ENCODE data around the gene MAGEB17.
"Not testable (repeated sequence)": the region's sequence is repeated elsewhere in the genome, so short reads cannot be mapped to it uniquely, and the experiment has no call there.

MAGEB17 gene, protein sequence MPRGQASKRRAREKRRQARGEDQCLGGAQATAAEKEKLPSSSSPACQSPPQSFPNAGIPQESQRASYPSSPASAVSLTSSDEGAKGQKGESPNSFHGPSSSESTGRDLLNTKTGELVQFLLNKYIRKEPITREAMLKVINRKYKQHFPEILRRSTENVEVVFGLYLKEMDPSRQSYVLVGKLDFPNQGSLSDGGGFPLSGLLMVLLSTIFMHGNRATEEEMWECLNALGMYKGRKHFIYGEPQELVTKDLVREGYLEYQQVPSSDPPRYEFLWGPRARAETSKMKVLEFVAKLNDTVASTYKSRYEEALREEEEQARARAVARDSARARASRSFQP

DNA sequence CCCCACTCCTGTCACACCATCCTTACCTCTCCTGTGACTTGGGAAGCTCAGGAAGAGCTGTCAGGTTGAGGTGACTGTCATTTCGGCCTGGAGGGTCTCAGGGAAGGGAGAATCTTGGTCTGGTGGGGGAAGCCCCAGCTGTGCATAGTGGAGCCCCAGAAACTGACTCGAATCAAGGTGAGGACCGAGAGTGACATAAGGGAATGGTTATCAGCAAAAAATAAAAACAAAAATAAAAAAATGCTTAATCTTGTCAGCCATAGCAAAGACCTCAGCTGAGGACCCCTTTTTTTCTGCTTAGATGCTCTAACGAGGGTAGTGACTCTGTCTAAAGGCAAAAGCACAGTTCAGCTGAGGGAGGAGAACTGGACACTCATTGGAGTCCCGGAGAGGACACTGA lies at the start of gene MAGEB17:
TSS of gene MAGEB17 (plus strand) at position 301 of the 400 bp plus-strand sequence. CDS start 2,902 bp downstream, outside the sequence.
- no peak for DNase-seq

DNA sequence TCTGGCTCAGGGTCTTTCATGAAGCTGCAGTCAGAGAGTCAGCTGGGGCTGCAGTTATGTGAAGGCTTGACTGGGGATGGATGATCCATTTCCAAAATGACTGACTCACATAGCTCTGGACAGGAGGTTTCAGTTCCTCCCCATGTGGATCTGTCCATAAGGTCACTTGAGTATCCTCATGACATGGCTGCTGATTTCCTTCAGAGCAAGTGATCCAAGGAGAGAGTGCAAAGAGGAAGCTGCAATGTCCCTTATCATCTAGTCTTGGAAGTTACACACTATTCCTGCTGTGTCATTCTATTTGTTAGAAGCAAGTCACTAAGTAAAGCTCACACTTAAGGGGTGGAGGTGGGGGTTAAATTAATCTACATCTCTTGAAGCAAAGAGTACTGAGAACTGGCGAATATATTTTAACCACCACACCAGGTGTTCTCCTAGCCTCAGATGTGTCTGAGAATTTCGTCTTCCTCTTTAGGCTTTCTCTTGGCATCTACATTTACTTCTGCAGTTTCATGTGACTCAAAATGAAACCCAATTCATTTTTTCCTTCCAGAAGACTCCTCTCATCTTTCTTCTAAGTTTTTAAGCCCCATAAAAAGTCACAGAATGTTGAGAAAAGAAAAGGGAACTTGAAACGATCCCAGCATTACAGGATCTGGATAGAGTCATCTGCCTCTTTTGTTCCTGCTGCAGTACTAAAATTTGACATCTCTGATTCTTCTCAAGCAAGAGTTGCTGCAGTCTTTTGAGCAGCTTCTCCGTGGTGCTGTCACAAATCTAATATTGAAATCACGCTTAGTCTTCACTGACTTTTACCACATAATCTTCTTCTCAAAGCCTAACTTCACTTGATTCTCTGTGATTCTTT lies 47.7 kb upstream of the MAGEB17 start:
- no peak for DNase-seq

DNA sequence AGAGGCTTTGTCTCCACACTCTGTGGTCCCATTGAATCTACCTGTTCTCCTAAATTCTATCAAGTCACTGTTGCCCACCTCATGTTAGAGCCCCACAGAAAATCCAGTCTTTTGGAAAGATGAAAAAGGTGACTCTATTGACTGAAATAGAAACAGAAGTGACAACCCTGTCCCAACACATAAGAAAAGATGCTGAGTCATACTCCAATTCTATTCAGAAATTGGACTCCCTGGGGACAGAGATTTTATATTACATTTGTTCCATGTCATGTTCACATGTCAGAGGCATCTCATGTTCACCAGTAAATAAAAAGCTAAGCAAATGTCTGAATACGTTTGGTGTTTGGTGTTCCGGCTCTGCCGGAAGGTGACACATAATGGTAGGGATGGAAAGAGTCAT lies 46.9 kb upstream of the MAGEB17 start:
- DNase-seq = no peak

- DNase-seq = peak; percentile 17 to 46
These were observed 44.0 kb upstream of the MAGEB17 start, which contains the start of gene GRPR for GRCh38 chrX:16123222-16123786. Gene GRPR (plus strand): TSS chrX:16123565. CDS start chrX:16123954, 389 bp downstream.

GRCh38 chrX:16124201-16124600 lies 43.1 kb upstream of the MAGEB17 start:
- no peak for DNase-seq

DNA sequence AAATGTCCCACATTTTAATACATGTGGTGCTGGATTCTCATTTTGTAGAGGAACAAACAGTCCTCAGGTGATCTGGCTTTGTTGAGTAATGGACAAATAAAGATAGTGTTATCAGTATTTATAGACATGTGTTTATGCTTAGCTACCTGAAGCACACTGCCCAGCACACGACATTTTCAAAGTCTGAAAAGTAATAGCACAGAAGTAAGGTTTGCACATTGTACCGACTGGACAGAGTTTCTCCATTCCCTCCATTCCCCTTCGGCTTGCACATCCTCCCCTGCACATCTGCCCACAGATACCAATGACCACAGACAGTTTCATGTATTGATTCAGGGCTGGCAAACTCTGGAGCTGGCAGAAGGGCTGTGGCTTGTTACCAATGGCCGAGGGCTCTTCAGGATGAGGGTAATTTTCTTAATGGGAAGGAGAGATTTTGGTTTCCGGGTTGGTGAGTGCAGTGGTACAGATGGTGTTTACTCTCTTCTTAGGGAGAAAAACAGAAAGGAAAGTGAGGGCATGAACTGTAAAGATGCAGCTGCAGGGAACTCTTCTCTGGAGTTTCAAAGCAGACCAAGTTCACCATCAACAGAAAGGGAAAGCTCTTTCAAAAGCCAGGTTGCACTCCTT lies 41.6 kb upstream of the MAGEB17 start:
- DNase-seq = no peak

GRCh38 chrX:16130707-16131106 lies 36.6 kb upstream of the MAGEB17 start:
- no peak for DNase-seq

GRCh38 chrX:16134936-16135335 lies 32.3 kb upstream of the MAGEB17 start:
- no peak for DNase-seq

DNA sequence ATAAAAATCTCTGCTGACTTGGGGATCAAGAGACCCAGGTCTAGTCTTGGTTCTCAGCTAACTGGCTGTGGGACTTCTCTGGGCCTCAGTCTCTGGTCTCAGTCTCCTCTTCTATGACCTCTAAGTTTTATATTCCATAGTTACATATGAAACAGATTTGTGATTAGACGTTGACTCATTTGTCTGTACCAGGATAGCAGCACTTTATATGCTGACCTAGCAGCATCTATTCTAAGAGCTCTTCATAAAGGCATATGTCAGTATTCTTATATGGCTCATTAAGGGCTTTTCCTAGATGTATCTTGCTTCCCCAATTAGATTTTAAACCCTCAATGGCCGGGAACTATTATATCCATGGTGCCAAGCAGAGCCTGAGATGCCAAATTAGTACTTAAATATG lies 31.2 kb upstream of the MAGEB17 start:
- no peak for DNase-seq

GRCh38 chrX:16137416-16138107 lies 29.7 kb upstream of the MAGEB17 start:
- DNase-seq = no peak

DNA sequence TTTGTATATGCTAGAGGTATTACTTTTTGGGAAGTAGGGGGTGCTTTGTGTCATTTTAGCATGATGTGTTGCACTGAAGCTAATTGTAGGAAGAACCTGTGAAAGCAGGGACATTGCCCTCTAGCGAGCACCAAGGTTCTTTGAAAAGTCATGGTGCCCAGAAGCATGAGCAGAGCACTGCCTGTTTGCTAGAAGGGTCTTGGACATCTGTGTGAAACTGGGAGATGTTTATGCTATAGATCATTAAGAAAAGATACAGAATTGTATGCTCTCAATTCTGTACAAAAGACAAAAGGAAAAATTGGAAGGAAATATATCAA lies 29.2 kb upstream of the MAGEB17 start:
- no peak for DNase-seq

GRCh38 chrX:16140448-16140847 lies 26.8 kb upstream of the MAGEB17 start:
- DNase-seq = no peak

GRCh38 chrX:16140983-16141382 lies 26.3 kb upstream of the MAGEB17 start:
- DNase-seq = no peak

DNA sequence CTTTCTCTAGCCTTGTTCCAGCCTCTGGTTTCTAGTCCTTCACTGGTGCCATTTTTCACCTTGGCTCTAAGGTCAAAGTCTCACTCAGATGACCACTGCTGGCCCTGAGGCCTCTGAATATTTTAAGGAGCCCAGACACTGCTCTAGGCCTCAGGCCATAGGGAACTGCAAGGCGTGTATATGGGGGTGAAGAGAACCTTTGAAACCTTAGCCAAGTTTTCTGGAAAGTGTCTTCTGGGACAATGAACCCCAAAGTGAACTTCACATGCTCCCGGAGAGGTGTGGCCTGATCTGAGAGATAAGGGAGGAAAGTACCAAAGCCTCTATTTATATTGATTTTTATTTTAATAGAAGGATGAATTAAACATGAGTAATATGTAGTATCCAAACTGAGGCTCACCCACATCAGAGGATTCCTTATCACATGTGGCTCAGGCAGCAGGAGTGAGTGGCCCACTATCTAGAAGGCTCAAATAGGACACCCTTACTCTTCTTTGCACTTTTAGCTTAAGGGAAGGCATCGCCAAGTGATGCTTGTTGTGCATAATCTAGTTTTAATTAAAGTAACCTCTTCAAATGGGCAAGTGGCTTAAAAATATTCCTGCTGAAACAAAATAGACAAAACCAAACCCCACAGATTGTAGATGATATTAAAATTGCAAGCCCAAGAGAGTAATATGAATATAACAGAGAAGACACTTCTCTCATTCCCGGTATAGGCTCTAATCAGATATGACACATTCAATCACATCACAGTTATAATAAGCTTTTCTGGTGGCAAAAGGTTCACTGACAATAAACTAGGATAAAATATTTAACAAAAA lies 25.6 kb upstream of the MAGEB17 start:
- DNase-seq = no peak

GRCh38 chrX:16142246-16142558 lies 25.1 kb upstream of the MAGEB17 start:
- no peak for DNase-seq

- DNase-seq = no peak
These were observed 23.3 kb upstream of the MAGEB17 start for GRCh38 chrX:16143968-16144367.

- no peak for DNase-seq
These were observed 22.9 kb upstream of the MAGEB17 start for GRCh38 chrX:16144420-16144819.

- DNase-seq = not testable (repeated sequence)
These were observed 22.2 kb upstream of the MAGEB17 start for GRCh38 chrX:16145093-16145492.

DNA sequence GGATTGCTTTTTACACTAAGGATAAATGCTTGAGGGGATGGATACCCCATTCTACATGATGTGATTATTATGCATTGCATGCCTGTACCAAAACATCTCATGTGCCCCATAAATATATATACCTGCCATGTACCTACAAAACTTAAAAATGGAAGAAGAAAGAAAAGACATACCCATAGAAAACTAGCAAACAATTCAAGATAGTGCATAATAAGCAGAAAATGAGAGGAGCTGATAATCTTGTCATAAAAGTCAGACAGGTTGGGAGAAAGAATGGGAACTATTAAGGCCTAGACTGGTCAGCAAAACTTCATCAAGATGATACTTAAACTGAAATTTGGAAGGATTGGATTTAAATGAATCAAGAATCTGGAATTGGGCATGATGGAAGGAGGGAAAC lies 21.6 kb upstream of the MAGEB17 start:
- no peak for DNase-seq

- no peak for DNase-seq
These were observed 18.4 kb upstream of the MAGEB17 start for GRCh38 chrX:16148896-16149295.

- no peak for DNase-seq
These were observed 11.6 kb upstream of the MAGEB17 start for GRCh38 chrX:16155581-16156096.

Data from NCI-H1930 (cell line).